ENCODE measurements around the gene WHRN. TPM values are rescaled to one million over a fixed set of nuclear protein-coding genes. Genes with fewer than 3 reads are reported as not detected.

The WHRN gene
- total RNA-seq, 1 donor from 2014 or later = 11.8 TPM

DNA sequence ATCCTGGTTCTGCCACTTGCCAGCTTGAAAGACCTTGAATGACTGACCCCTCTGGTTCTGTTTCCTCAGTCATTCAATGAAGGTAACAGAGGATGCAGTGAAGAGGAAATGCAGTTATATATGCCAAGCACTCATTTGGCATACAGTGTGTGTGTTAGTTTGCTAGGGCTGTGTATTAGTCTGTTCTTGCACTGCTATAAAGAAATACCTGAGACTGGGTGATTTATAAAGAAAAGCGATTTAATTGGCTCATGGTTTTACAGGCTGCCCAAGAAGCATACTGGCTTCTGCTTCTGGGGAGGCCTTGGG, 8.6 kb upstream of the WHRN start:
- DNase-seq (ENCODE audit: low spot score) = no peak

DNA sequence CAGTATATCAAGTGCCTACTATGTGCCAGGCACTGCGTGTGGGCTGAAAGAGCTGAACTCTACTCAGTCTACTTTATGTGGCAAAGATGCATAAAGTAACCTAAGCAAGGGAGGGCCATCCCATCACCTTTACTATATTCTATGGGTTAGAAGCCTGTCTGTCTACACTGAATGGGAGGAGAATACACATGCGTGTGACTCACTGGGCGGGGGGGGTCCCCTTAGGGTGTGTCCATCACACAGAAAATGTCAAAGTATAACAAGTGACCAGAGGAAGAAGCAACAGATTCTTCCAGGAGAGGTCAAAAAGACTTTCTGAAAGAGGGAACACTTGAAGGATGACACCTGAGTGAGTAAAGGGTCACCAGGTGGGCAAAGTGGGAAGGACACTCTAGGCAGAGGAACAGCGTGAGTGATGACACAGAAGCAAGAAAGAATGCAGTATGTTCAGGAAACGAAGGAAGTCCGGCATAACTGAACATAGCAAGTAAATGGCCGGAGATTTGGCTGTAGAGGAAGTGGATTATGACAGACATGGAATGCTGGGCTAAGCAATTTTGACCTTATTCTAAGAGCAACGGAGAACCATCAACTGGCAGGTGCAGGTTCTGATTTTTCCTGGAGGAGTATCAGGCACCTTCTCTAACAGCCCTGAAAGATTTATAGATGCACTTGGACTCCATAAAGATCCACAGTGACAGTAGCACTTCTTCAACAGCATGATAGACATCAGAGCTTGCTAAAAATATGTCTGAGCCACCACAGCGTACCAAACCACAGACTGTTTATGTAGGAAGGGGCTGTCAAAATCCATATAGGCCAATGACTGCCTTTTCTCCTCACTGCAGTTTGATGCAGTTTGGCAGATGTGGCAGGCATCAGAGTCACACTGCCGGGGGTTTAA, 8.0 kb upstream of the WHRN start:
- DNase-seq (ENCODE audit: low spot score) = no peak

DNA sequence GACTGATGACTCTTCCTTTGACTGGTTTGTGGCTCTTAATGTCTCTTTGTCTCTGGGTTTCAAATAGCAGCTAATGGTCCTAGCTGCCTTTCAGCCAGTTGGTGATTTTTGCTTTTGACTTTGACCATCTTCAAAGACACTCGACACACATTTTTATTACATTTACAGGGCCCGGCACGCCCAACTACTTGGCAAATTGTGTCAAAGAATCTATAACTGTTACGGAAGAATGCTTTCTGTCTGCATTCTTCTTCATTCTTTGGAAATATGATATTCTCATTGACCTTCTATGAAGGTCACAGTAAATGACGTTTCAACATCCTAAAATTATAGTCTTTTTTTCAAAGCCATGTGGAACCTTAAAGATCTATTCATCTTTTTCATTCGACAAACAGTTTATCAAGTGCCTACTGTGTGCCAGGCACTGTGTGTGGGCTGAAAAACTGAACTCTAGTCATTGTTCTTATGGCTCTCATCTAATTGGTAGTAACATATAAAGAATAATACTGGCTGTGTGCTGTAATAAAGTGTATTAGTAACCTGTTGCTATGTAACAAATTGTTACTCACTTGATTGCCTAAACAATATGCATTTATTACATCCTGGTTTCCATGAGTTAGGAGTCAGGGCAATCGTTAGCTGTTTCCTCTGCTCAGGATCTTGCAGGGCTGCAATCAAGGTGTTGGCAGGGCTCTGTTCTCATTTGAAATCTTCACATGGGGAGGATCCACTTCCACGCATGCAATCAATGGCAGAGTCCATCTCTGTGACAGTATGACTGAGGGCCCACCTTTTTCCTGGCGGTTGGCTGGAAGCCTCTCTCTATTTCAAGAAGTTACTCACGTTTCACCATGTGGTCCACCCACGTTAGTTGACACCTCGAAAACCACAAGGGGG, 7.0 kb upstream of the WHRN start:
- no peak for DNase-seq (ENCODE audit: low spot score)

DNA sequence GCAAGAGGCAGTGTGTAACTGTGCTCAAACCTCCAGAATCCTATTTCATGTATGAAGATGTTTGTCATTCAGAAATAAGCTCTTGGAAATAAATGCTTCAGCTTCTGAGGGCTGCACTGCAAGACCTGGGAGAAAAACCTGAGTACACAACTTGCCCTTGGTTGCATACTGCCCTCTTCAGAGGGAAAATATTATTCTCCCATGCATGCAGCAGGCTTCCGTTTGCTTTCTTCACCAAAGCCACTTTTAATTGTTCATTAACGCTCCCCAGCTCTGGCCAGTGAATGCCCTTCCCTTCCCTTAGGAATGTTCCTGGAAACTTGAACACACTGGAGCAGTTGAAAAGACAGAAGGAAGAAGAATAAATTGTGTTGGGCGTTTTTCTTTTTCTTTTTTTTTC, 2.5 kb upstream of the WHRN start:
- no peak for DNase-seq (ENCODE audit: low spot score)

DNA sequence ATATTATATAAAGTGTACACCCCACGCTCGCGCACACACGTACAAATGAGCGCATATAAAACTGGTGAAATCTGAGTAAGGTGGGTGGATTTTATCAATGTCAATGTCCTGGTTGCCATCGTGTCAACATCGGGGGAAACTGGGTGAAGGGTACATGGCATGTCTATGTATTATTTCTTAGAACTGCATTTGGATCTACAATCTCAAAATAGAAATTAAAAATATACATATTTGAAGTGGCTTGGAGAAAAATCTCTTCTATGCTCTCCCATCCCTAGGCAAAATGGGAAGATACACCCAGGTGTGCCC, 763 bp upstream of the WHRN start:
- no peak for DNase-seq (ENCODE audit: low spot score)

DNA sequence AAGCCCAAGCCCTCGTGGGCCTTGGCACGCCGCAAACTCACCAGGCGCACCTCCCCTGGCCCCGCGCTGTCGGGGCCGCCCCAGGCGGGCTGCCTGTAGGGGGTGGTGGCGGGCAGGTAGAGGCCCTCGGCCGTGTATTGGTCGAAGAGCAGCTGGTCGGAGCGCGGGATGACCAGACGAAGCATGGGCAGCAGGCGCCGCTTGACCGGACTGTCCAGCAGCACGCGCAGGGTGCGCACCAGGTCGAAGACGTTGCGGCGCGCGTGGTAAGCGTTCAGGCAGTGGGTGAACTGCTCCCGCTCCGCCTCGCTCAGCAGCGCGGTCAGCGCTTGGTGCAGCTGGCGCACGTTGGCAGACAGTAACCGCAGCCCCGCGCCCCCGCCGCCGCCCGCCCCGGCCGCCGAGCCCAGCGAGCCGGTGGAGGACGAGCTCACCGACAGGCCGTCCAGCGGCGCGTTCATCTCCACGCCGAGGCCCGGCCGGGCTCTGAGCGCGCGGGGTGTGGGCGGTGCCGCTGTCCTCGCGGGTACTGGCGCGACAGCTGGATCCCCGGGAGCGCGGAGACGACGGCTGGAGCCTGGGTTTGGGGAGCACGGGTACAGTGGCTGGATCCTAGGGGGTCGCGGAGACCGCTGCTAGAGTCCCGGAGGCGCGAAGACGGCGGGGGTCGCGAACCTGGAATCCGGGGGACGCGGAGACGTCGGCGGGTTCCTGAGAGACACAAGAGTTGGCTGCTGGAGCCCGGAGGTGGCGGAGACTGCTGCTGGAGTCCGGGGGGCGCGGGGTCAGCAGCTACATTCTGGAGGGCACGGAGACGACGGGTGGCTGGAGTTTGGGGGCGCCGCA, 709 bp downstream of the WHRN start:
- no peak for DNase-seq (ENCODE audit: low spot score)

DNA sequence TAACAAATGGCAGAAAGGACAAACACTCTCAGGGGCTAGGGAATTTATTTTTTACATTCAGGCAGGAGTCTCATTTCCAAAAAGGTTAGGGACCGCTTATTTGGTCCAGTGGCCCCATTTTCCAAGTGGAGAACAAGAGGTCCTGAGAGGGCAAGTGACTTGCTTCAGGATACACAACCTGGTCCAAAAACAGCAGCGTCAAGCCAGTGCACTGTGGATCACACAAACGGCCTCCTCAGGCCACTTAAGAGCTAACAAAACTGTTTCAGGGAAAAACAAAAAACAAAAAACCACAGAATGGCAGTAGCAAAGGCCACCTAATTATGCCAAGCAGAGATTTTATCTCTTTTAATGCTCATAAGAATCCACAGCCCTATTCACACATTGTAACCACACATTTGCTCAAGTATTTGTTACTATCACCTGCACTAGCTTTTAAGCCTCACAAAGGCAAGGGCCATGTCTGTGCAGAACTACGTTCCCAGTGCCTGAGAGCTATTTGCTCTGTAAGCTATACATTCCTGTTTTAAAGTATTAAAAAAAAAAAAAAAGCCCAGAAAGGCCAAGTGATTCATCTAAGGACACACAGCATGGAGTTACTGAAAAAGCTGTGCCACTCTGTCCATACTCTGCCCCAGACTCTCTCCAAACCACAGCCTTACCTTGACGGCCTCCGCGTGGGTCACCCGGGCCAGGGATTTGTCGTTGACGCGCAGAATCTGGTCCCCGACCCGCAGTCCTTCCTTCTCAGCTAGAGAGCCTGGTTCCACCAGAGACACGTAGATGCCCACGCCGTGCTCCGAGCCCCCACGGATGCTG, 1.5 kb downstream of the WHRN start:
- DNase-seq (ENCODE audit: low spot score) = no peak

DNA sequence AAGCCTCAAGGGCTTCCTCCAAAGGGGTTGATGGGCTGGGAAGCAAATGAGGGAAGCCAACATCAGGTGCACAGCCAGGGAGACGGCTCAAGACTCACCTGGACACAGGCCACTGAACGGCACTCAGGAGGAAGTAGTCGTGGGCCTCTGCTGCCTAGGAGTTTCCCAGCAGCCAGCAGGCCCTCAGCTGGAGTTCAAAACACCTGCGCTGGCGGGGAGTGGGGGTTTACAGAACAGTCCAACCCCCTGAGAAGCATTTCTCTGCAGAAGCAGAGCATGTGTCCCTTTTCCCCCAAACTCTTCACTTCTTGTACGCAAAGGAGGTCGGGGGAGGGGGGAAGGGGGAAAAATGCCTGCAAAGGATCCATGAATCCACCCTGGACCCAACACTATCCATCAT, 2.3 kb downstream of the WHRN start:
- no peak for DNase-seq (ENCODE audit: low spot score)

DNA sequence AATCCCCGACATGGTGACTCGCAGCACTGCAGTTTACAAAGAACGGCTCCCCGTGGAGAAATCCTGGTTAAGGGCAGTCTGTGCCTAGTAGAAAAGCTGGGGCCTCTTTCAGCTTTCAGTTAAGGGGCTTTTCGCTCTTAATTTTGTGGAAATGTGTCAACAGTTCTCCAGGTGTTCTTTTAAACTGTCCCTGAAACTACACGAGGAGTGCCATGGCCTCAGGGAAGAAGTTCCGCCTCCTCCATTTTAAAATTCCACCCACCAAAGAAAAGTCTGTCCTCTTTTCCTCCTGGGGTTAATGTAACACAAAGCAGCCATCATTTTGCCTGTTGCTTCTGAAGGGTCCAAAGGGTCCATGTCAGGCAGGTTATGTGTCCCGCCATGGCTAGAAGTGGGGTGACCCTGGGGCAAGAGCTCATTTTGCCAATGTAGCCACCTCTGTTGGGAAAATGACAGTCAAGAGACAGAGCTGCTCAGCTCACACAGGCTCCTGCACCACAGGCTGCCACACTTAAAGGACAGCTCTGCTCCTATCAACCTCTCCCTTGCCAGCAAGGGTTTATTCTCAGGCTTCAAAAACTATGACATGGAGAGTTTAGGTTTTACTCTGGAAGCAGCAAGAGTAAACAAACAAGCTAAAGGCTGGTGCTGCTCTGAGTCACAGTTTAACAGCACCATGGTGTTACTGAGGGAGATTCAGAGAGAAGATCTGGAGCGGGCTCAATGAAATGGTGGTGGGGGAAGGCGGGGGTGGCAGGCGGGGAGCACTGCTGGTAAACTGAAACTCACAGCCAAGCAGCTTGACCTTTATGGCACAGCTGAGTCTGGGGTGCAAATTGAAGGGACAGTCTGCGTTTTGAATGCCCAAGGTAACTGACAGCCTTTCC, 3.2 kb downstream of the WHRN start:
- no peak for DNase-seq (ENCODE audit: low spot score)

DNA sequence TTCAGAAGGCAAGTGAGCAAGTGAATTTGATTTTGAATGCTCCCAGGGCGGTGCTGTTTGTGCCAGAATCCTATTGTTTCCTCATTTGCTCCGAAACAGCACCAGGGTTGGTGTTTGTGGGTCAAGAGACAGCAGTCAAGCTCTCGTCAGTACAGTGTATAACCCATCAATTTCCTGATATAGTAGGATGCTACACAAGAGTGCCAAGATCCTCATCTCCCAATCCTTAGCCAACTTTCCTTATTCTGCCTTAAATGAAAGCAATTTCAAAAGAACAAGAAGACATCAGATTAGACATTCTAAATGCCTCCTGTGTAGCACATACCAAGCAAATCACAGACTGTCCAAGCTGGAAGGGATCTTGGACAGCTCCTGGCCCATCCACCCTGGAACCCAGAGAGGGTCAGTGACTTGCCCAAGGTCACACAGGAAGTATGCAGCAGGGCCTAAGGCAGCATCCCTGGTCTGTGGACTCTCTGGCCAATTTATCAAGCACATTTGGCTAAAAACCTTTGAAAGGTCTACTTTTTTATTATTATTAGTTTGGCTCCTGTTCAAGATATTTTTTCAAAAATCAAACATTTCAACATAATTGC, 4.5 kb downstream of the WHRN start:
- no peak for DNase-seq (ENCODE audit: low spot score)

DNA sequence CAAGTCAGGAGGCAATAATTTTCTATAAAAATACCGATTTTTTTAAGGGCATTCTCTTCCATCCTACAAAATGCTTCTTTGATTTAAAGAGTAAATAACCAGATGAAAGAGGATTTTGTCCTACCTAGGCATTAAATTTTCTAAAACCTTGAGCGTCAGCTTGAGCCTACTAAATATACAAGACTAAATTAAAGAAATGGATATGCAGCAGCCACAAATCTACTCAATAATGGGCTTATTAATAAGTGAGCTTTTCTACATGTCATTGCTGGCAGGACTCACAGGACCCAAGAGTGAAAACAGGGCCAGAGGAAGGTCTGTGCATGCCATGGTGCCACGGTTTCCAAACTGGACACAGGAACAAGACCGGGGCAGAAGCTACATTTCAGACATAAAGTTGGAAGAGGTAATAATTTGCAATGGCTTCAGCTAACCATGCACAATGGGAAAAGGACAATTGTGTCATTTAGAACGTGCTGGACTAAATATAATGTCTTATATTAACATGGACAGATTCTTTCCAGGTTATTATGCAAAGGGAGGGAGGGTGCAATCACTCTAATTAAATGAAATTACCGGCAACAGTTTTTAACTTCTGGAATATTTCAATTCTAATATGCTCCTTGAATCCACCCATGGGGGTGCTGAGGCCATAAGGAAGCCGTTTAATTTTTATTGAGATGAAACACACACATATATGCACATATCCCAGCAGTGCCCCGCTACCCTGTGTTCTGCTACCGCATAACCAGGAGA, 5.2 kb downstream of the WHRN start:
- DNase-seq (ENCODE audit: low spot score) = no peak

DNA sequence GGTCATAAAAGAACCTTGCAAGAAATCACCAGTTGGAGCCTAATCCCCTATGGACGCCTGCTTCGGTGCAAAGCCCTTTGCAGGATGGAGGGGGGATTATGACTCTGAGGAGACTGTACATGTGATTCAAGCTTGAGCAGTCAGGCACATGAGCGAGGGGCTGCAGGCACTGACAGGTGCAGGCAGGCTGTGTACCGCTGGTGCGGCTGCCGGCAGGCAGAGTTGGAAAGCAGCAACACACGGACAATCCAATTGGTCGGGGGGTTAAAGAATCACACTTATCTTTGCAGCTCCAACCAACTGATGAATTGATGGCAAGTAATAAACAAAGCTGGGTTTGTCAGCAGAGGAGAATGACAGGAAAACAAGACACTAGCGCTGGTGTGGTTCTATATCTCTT, 5.7 kb downstream of the WHRN start:
- DNase-seq (ENCODE audit: low spot score) = no peak

DNA sequence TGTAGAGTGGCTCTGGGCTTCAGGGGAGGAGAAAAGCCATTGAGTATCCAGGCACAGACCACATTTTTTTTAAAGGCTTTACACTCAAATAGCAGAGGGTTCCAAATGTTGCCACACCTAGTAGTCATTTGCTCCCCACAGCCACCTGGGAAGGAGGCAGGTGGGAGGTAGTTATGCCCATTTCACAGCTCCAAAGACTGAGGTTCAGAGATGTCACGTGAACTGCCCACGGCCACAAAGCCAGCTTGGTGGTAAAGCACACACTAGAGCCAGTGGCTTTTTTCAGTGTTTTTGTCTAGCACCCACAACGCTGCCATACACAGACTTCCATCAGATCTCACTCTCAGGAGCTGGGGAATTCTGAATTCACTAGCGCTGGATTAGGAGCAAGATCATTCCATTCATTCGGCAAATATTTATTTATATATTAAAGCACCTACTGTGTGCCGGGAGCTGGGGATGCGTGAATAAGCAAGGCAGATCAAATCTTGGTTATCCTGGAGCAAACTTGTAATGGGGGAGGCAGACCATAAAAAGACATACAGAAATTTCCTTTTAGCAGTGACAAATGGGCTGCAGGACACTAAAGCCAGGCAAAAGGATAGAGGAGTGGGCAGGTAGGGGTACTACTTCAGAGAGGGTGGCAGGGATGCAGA, 7.4 kb downstream of the WHRN start:
- no peak for DNase-seq (ENCODE audit: low spot score)

DNA sequence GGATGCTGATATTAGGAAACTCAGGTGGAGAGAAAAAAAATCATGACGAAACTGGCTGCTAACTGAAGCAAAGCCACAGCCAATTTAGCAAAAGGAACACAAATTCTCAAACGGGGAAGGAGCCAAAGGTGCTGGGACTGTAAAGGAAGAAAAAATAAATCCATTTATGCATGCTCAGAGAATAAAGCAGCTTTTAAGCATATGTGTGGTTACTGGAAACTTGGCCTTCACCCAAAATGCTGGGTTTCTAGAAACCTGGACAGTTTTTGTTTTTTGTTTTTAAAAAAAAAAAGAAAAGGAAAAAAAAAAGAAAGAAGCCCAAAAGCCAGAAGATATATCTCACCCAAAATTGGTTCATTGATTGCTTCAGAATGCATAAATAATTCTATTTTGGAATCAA, 8.0 kb downstream of the WHRN start:
- no peak for DNase-seq (ENCODE audit: low spot score)

DNA sequence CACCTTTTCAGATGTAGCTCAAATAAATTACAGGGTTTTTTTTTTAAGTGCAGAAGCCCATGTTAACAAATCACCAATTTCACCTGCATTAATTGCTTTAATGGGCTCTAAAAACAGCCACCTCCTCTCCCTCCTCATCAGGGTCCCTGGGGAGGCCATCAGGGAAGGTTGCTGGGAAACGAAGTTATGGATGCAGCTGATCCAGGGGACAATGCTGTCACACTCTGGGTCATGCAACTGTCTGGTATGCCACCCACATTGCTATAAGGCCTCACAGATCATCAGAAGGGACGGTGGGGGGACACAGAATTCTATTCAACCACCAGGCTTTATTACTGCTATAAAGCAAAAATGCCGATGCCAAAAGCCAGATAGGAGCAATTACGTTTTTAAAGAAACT, 9.3 kb downstream of the WHRN start:
- DNase-seq (ENCODE audit: low spot score) = no peak

DNA sequence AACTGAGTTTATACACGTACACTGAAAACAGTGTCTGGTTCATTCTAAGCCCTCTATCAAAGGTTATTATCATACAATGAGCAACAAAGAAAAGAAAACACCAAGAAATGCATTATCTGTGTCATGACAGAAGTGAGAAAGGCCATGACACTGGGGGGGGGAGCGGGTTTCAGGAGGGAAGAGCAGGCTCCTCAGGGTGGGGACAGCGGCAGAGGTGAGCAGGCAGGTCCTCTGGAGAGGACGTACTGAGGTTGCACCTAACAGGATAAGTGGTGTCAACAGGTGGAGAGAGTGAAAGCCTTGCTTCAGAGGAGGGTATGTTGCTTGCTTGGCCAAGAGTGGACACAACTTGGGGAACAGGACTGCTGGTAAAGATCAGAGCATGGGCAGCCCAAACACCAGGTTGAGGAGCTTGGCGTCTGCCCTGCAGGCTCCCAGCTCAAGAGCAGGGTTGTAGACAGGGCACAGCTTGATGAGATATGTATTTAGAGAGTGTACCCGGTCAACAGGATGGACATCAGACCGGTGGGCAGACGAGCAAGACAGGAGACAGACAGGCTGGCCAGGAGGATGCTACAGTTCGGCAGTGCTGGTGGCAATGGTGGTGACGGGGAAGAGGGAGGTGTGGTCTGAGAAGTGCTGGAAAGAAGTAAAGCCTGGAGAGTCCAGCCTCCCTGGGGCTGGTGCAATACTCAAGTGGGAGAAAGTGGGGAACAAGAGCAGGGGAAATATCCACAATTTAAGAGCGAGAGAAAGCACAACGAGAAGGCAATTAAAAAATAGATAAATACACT, 10.3 kb downstream of the WHRN start:
- DNase-seq (ENCODE audit: low spot score) = no peak

DNA sequence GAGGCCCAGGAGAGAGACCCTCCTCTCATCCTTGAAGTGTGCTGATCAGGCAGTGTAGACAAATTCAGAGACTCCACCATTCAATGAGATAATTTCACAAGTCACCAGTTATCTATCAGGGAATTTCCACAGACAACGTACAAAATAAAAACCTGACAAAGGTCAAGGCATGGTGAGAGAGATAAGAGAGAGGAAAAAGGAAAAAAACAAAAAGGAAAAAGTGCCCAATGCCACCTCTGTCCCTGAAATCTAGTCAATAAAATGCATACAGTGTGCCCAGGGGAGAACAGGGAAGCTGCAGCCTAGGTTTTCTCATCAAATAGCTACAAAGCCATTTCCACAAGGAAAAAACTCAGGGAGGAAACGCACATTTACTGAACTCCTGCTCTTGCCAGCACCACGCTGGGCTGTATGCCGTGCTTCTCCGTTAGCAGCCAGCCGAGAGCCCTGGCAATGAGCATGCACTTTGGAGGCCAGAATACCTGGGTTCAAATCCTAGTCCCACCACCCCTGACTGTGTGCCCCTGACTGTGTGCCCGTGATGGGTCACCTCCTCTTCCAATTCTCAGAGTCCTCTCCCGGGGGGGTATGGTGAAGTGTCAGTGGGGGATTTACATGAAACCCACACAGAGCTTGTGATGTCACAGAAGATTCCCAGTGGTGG, 11.6 kb downstream of the WHRN start:
- no peak for DNase-seq (ENCODE audit: low spot score)
